Astrocyte (in vitro differentiated cells and primary cell): Measurements from ENCODE around the gene CKMT2.

Source experiments
- CTCF ChIP-seq: IDR thresholded peaks from 2 replicates; pipeline ENCODE4 v1.5.1; 2011; ENCODE audit warnings: low read depth, mild to moderate bottlenecking, inconsistent platforms, low read length, moderate library complexity; ENCODE audit not compliant: insufficient read depth
- EZH2 ChIP-seq: IDR thresholded peaks from 2 replicates; pipeline ENCODE4 v1.6.1; 2012; ENCODE audit warnings: mild to moderate bottlenecking, low read length, inconsistent platforms; ENCODE audit not compliant: insufficient read depth

DNA sequence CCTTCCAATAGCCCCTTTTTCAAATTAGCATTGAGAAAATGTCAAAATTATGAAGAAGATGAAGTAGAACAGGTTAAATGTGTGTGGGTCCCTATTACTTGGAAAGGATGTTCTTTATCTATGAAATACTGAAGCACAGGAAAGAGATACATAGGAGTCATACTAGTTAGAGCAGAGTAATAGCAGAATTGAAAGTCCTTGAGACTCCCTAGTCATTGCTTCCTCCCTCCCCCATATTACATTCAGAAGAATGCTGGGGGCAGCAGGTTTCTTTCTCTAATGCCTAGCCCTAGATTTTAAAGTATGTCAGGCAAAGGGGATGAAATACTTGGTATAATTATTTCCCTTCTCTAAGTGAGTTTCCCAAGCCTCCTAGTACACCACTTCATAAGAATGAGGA, 72.7 kb downstream of the CKMT2 start:
- no peak for TF ChIP-seq CTCF
- no peak for TF ChIP-seq EZH2
